HG03196 (cell line): ENCODE measurements around the gene RPS6KA3.
"Not testable (repeated sequence)": the region's sequence is repeated elsewhere in the genome, so short reads cannot be mapped to it uniquely, and the experiment has no call there.

ENCODE experiments used
- ATAC-seq: cut with Tn5 transposase; IDR thresholded peaks from one replicate; pipeline ENCODE4 v1.9.1; 2021; ENCODE audit not compliant: unreplicated experiment

RPS6KA3 gene

DNA sequence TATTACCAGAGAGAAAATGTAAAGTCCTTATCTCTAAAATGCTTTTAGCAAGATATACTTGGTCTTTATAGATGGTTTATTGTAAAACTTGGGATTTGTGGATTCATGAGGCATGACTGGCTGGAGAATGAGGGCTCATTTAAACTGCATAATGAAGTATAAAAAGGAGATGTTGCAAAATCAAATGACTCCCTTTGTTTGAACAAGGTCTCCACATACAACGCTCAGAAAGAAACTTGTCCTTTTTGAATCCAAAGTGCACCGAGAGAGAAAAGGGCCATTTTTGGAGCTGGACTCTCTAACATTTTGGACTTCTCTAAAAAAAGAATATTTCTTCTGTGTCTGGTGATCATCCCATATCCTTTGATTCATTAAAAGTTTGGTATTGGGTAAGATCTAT is 117.4 kb downstream of the RPS6KA3 start:
- ATAC-seq: no peak

DNA sequence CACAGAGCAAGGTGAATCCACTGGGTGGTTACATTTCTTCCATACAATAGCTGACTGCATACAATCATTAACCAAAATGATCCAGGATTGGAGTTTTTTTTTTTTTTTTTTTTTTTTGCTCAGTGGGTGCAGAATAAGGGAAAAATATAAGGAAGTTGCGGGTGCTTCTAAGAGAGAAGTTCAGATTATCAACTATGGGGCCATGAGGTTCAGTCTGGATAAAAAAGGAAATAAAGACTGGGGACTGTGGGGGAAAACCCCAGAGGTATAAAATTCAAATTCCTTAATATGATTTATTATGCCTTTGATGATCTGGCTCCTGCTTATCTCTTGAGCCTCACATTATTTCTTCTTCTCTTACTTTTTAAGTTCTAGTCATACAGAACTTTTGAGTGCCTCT is 119.1 kb downstream of the RPS6KA3 start:
- ATAC-seq: no peak

DNA sequence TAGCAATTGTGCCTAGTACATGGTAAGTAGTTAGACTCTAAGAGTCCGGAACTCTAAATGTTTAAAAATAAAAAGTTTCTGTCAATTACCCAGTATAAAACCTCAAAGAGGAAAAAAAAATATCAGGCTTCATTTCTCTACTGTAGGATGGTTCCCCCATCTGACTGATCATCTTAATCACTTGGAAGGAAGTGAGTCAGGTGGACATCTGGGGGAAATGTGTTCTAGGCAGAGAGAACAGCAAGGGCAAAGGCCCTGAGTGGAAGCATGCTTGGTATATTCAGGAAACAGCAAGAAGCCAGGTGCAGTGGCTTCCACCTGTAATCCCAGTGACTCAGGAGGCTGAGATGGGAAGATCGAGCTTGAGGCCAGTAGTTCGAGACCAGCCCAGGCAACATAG is 122.2 kb downstream of the RPS6KA3 start:
- no peak for ATAC-seq

DNA sequence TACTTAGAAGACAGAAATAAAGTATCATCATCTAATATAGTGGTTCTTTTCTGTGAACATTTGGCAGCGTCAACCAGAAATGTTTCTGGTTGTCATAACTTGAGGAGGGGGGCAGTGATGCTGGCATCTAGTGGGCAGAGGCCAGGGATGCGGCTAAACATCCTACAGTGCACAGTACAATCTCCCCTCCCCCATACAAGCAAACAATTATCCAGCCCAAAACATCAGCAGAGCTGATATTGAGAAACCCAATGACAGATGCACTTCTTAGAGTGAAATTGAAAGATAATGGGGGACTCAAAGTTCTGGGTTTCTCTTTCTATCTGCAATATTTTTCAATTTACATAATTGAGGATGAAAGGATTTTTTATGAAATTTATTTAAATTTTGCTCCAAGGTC is 123.1 kb downstream of the RPS6KA3 start:
- ATAC-seq: no peak

DNA sequence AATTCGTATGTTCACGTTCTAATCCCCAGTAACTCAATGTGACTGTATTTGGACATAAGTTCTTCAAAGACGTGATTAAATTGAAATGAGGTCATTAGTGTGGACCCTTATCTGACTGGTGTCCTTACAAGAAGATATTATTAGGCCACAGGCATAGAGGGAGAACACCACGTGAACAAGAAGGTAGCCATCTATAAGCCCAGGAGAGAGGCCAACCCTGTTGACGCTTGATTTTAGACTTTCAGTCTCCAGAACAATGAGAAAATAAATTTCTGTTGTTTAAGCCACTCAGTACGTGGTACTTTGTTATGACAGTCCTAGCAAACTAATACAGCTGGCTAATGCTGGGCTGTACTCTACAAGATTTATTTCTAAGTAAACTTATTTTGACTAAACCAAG is 123.6 kb downstream of the RPS6KA3 start:
- no peak for ATAC-seq

DNA sequence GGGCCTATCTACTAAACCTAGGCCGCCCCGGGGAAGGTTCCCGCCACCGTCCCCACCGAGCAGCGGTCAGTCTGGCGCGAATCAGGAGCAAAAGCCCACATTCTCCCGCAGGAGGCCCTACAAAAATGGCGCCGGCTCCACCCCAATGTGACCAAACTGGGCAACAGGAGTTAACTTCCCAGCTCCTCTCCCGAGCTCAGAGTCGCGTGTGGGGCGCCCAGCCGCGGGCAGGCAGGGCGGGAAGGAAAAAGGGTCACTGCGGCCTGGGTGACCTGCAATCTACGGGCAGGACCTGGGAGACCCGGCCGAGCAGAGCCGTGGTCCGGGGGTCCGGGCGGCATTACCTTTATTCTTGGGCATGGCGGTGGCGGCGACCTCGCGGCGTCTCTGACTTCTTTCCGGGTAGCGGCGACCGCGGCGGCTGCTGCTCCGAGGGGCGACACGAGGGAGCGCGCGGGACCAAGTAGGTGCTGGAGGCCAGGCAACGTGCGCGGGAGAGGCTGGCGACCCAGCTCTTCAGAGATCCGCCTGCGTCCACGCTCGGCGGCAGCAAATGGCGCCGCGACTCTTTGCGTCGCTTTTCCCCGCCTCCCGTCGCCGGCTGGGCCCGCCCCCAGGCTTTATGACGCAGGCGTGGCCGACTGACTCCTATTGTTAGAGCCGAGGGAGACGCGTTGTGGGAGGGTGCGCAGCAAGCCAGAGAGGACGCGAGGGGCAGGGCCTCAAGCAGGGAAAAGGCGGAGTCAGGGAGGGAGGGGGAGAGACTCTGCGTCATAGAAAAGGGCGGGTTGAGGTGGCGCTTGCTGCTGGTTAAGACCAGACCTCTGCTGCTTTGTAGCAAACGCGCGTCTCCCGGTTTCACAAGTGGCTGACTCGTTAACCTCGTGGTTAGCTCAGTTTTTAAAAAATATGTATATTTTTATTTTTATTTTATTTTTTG is 125.2 kb downstream of the RPS6KA3 start, which contains the start of gene EIF1AX:
Gene EIF1AX, minus strand, starts transcription at position 558 of the 940 bp plus-strand sequence. Its CDS starts 198 bp downstream, at position 360.
- peak; percentile 98 for ATAC-seq

DNA sequence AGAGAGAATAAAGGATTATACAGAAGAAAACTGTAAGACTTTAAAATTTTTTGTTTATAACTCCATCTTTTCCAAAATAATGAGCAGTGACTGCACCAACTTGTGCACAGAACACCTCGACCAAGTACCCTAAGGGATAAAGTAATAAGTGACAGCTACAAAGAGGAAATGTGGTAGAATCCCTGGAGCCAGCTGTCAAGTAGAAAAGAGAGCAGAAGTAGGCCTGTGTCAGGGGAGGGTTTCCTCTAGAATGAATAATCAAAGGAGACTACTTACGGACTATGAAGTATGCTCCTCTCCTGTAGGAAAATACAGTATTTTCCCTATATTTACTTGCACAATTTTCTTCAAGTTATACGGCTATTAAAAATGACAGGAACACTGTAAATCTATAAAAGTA is 126.3 kb downstream of the RPS6KA3 start:
- ATAC-seq: no peak

DNA sequence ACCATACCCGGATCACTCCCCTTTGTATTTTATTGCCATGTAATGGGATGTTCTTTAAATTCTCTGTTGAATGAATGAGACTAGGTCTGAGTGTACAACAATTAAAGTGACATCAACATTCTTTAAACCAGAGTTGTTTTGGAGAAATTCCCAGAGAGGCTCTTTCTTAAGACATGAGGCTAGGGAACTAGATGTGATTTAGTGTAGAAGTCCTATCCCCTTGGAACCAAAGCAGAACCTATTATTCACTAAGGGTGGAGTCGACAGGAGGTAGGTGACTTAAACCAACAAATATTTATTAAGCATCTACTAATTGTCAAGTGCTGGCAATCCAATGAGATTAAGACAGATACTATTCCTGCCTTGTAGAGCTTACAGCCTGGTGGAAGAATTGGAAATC is 126.7 kb downstream of the RPS6KA3 start:
- ATAC-seq: no peak

DNA sequence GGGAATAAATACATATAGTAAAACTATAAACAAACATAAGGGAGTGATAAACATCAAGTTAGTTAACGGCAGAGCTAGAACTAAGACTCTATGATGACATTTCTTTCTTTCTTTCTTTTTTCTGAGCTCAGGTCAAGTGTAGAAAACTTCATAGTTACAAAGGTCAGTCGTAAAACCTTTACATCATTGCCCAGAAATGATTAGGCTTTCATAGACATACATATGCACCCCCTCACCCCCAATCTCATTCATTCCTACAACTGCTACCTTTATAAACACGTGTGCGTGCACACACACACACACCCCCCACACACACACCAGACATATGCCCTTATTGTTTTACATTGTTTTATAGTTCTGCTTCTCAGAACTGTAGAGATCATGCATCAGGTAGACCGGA is 130.8 kb downstream of the RPS6KA3 start:
- ATAC-seq: no peak

DNA sequence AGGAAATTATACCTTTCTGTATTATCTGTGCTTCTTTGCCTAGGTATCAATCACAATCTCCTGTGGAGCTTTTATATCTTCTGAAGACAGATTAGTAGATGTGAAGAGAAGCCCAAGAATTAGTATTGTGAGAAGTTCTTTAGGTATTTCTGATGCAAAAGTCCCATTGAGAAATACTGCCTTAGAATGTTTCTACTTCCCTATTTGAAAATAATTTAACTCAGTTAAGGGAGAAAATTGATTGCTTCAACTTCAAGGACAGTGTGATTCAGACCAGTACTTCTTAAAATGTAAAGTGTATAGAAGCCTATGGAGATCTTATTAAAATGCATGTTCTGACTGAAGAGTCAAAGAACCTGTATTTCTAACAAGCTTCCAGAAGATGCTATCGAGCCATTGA is 134.0 kb downstream of the RPS6KA3 start:
- ATAC-seq: no peak

DNA sequence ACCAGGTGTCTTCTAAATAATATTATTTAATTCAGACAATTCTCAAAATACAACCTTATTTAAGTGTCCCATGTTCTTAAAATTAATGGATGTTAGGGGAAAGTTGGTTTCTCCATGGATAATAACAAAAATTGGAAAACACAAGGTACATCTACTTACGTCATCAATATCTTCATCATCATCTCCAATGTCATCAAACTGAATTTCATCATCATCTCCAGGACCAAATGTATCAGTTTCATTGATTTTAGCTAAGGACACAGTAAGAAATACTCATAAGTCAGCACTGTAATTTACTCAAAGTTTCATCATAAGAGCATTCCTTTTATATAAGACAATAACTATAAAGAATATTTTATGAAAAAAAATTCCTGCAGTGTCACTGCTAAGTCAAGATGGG is 136.4 kb downstream of the RPS6KA3 start:
- no peak for ATAC-seq

DNA sequence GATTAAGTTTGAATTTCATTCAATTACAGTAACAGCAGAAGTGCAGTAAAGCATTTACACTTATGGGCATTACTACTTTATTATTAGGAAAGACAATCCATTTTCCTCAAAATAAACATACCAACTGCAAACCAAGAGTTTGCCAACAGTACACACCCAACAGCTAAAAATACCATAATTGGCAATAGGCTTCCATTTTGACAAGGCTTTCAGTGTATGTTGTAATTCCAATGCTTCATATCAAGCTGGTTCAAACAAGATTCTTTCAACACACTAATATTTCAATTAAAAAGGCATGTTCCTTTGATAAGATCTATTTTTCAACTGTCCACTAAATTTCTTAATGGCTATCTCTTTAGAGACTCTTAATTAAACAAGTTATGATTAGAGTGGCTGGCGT is 137.2 kb downstream of the RPS6KA3 start:
- no peak for ATAC-seq

DNA sequence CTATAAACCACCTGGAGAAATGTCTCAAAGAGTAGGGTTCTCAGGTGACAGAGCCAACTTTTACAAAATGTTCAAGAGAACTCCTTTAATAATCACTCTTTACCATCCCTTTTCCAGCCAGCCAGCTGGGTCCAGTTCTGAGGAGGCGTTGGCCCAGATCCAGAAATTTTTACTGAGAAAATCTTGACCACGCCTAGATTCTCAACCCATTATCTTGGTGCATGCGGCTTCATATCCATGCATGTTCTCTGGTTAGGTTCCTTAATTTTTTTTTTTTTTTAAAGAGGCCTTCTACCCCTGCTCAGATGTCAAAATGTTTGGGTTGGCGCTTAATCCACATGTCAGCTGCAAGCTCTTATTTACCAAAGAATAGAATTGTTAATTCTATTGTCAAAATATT is 138.0 kb downstream of the RPS6KA3 start:
- ATAC-seq: no peak

DNA sequence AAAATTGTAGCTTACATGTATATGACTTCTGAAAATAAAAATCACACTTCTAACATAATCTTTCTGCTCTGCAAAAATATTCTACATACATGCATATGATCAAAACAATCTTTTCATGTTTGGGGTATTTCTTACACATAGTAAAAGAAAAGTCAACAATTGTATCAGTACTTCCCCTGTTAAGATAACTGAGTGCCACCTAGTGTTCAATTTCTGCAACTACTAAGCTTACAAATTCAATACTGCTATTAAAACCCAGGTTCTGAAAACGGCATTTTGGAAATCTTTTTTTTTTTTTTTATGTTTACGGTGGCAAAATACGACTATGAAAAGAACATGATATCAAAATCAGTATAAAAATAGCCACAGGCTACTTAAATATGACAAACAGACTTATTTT is 139.3 kb downstream of the RPS6KA3 start:
- ATAC-seq: peak; percentile 53

DNA sequence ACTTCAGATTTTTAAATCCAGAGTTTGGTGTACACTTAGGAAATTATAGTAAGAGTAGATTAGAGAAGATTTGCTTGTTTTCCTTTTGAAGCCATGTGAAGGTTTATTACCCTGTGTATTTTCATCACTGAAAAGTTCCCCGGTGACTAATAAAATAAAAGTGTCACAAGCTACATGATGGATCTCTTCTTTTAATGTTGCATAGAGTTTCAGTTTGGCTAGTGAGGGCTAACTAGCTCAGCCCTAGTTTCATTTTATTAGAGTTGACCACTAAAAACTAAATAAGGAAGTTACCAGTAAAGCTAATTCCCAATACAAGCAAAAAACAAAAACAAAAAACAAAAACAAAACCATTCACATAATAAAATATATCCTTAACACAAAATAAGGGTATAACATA is 139.9 kb downstream of the RPS6KA3 start:
- ATAC-seq: not testable (repeated sequence)

DNA sequence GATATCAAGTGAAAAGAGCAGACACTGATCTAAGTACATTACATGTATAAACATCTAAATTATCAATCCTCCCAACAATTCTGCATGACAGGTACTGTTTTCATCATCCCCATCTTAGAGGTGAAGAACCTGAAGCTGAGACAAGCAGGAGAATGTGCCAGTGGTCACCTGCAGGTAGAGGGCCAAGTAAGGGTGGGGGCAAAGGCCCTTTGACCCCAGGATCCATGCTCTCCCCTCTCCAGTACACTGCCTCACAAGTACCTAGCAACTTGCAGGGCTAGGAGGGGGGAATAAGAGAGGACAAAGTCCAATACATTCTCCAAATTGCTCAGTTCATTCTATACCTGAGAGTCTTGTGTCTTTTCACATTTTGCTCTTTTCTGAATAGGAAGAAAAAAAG is 141.7 kb downstream of the RPS6KA3 start:
- ATAC-seq: no peak

DNA sequence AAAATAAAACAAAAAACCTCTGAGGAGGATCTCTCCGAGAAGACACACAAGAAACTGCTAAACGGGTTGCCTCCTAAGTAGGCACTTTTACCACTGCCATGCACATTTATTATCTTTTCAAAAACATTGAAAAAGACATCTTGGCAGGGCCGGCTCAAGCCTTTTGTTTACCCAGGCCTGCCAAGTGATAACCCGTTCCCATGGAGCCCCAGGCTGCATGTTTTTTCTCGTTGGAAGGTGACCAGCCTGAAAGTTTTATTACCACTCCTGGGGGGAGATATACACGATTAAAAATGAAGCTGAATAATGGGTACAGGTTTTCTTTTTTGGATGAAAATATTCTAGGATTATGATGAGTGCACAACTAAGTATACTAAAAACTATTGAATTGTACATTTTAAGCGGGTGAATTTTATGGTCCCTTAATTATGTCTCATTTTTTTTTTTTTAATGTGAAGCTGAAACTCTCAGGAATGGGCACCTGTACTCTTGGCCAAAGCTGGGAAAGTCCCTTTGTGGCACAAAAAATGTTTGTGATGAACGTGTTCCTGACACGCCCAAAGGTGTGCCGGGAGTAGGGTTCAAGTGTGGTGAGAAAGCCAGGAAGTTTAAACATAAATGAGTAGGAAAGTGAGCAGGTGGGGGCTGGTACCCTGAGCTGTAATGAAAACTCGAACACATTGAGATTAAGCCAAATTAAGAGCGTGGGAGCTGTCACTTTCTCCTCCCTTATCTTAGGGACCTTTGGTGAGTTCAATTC is 148.5 kb downstream of the RPS6KA3 start:
- no peak for ATAC-seq

DNA sequence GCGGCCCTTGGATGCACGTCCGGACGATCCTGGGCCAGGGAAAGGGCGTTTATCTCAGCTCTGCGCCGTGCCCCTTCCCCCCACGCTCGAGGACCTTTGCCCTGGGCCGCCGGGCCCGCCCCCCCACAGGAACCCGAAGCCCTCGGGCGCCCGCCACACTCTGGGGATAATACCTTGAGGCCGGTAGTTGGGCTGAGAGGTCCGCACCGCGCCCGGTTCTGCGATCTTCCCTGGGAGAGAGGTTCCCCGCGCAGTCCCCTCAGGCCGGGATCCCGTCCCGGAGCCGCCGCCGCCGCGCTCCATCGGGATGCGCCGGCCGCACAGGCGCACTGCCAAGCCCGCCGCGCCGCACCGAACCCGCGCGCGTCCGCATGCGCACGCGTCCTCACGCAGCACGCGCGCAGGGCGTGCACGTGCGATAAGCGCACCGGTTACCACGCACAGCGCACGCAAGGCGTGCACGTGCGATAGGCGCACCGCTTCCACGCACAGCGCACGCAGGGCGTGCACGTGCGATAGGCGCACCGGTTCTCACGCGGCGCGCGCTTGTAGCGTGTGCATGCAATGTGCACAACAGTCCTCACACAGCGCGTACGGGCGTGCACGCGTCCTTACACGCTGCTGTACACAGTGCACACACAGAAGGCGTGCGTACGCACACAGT is 150.0 kb downstream of the RPS6KA3 start, which contains the start of gene MAP7D2:
Gene MAP7D2, minus strand, starts transcription at position 331 of the 664 bp plus-strand sequence. Its CDS starts 28 bp downstream, at position 303.
- ATAC-seq: no peak

DNA sequence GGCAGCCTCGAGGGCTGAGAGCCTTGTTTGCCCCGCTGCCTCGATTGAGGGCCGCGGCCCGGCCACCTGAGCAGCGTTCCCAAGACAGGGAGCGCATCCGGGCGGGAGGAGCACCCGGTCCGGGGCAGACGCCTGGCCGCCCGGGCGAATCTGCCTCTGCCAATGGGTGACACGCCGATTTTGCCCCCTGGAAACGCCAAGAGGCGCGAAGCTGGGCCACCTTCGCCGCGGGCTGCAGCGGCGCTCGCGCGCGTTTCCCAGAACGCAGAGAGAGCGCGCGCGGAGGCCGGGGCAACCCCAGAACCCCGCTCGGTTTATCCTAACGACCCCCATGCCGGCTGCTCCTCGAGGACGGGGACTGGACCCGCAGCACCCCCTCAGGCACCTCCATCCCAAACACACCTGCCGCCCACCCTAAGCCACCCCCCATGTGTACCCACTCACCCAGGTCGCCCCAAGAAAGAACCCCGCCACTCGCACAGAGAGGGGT is 150.6 kb downstream of the RPS6KA3 start:
- ATAC-seq: no peak

DNA sequence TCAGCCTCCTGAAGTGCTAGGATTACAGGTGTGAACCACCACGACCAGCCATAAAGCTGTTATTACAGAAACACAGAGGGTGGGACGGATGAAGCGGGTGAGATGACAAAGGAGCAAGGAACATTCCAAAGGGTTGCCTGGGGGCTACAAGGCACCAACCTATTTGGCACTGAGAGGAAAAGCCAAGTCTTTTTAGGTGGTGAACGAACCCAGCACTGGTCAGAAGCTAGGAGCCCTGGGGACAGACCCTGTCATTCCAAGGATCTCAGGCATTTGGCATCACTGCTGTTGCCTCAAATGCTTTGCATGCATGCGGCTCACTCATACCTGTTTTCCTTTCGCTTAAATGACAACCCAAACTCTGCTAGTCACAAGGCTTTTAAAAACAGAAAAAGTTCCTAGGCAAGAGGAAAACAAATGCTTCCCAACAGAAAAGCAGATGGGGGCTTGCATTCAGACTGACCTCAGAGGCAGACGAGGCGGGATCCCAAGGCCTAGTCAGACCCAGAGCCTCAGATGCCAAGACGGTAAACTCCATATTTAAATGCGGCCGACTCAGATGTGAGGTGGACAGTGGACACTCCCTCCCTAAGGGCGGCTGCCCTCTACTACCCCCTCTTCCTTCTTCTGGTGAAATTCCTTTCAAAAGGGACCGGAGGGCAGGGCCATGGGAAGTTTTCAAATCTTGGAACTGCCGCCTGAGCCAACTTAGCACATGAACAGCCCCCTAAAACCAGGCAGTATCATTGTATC is 154.5 kb downstream of the RPS6KA3 start:
- ATAC-seq: no peak
